ENCODE data around the gene MAPKAPK2.

DNA sequence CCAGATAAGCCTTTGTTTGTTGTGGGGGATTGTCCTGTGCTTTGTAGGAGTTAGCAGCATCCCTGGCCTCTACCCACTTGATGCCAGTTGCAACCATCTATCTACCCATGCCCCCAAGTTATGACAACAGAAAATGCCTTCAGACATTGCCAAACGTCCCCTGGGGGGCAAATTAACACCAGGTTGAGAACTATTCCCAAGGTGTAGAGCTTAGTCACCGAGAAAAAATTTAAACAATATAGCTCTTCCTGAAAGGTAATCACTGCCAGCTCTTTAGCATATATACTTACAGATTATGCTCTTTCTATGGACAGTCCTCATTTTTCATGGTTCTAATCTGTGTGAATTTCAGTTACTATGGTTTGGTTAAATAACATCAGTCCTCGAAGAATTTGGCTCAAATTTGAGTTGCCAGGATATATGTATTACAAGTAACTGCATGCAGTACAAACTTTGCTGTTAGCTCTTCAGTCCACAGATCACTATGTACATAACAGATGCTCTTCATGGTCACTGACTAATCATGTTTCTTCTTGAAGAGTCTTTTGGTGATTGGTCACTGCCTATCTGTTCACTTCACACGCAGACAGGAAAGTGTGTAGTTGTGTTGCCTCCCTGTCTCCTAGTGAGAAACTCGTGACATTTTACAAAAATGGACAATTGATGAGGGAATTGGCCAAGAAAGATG lies 25.2 kb downstream of the MAPKAPK2 start:
- TF ChIP-seq POLR2AphosphoS5 (IDR thresholded peaks at IDR 0.05) (no peak), EP300 (conservative IDR thresholded peaks at IDR 0.05; ENCODE audit: poor library complexity, severe bottlenecking) (no peak), TAF1 (IDR thresholded peaks at IDR 0.05; ENCODE audit: low read depth) (no peak), RAD21 (conservative IDR thresholded peaks at IDR 0.05) (no peak)
- TF ChIP-seq, protein P1, sequence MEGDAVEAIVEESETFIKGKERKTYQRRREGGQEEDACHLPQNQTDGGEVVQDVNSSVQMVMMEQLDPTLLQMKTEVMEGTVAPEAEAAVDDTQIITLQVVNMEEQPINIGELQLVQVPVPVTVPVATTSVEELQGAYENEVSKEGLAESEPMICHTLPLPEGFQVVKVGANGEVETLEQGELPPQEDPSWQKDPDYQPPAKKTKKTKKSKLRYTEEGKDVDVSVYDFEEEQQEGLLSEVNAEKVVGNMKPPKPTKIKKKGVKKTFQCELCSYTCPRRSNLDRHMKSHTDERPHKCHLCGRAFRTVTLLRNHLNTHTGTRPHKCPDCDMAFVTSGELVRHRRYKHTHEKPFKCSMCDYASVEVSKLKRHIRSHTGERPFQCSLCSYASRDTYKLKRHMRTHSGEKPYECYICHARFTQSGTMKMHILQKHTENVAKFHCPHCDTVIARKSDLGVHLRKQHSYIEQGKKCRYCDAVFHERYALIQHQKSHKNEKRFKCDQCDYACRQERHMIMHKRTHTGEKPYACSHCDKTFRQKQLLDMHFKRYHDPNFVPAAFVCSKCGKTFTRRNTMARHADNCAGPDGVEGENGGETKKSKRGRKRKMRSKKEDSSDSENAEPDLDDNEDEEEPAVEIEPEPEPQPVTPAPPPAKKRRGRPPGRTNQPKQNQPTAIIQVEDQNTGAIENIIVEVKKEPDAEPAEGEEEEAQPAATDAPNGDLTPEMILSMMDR (IDR thresholded peaks at IDR 0.05; ENCODE audit: poor library complexity, severe bottlenecking), result no peak
- TF ChIP-seq, protein P2, sequence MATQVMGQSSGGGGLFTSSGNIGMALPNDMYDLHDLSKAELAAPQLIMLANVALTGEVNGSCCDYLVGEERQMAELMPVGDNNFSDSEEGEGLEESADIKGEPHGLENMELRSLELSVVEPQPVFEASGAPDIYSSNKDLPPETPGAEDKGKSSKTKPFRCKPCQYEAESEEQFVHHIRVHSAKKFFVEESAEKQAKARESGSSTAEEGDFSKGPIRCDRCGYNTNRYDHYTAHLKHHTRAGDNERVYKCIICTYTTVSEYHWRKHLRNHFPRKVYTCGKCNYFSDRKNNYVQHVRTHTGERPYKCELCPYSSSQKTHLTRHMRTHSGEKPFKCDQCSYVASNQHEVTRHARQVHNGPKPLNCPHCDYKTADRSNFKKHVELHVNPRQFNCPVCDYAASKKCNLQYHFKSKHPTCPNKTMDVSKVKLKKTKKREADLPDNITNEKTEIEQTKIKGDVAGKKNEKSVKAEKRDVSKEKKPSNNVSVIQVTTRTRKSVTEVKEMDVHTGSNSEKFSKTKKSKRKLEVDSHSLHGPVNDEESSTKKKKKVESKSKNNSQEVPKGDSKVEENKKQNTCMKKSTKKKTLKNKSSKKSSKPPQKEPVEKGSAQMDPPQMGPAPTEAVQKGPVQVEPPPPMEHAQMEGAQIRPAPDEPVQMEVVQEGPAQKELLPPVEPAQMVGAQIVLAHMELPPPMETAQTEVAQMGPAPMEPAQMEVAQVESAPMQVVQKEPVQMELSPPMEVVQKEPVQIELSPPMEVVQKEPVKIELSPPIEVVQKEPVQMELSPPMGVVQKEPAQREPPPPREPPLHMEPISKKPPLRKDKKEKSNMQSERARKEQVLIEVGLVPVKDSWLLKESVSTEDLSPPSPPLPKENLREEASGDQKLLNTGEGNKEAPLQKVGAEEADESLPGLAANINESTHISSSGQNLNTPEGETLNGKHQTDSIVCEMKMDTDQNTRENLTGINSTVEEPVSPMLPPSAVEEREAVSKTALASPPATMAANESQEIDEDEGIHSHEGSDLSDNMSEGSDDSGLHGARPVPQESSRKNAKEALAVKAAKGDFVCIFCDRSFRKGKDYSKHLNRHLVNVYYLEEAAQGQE (IDR thresholded peaks at IDR 0.05; ENCODE audit: borderline replicate concordance), result no peak
